Skeletal muscle tissue (tissue), 4 donors: ENCODE results near the gene GSE1. TPM values are rescaled to one million over a fixed set of nuclear protein-coding genes. Genes with fewer than 3 reads are reported as not detected.

ENCODE experiments used
- H3K27ac ChIP-seq: one replicate; pipeline ENCODE4 v1.7.0; 2013; ENCODE audit warnings: mild to moderate bottlenecking, low read depth, low read length, inconsistent platforms
- H3K27me3 ChIP-seq, 3 donors: one replicate each; pipeline ENCODE4 v1.7.0; 2013; ENCODE audit warnings: low read length in 3 of 3; ENCODE audit not compliant: control insufficient read depth in 3 of 3, insufficient read depth in 3 of 3
- H3K36me3 ChIP-seq, 3 donors: one replicate each; pipeline ENCODE4 v1.7.0; 2013; ENCODE audit warnings: low read length in 3 of 3; ENCODE audit not compliant: control insufficient read depth in 3 of 3, insufficient read depth in 3 of 3
- H3K4me1 ChIP-seq, 3 donors: one replicate each; pipeline ENCODE4 v1.7.0; 2013; ENCODE audit warnings: low read length in 3 of 3, mild to moderate bottlenecking in 3 of 3; ENCODE audit not compliant: control insufficient read depth in 3 of 3, insufficient read depth in 3 of 3
- H3K4me3 ChIP-seq, 3 donors: one replicate each; pipeline ENCODE4 v1.7.0; 2013; ENCODE audit warnings: low read length in 3 of 3
- H3K9ac ChIP-seq, 3 donors: one replicate each; pipeline ENCODE4 v1.7.0; 2013; ENCODE audit warnings: low read length in 3 of 3, mild to moderate bottlenecking in 3 of 3, moderate library complexity in 2 of 3, low read depth in 1 of 3
- H3K9me3 ChIP-seq, 3 donors: one replicate each; pipeline ENCODE4 v1.7.0; 2013; ENCODE audit warnings: low read length in 3 of 3; ENCODE audit not compliant: control insufficient read depth in 3 of 3
- total RNA-seq: library from RNA; depleted of rRNA; stranded (reverse); fragments of >200 nt; gene quantifications from one replicate; pipeline ENCODE4 v1.2.3, GENCODE V29; 2014
- donor health status: Osteomylitis.

The GSE1 gene
- total RNA-seq, 1 donor from 2014 or later, result 27.7 TPM

DNA sequence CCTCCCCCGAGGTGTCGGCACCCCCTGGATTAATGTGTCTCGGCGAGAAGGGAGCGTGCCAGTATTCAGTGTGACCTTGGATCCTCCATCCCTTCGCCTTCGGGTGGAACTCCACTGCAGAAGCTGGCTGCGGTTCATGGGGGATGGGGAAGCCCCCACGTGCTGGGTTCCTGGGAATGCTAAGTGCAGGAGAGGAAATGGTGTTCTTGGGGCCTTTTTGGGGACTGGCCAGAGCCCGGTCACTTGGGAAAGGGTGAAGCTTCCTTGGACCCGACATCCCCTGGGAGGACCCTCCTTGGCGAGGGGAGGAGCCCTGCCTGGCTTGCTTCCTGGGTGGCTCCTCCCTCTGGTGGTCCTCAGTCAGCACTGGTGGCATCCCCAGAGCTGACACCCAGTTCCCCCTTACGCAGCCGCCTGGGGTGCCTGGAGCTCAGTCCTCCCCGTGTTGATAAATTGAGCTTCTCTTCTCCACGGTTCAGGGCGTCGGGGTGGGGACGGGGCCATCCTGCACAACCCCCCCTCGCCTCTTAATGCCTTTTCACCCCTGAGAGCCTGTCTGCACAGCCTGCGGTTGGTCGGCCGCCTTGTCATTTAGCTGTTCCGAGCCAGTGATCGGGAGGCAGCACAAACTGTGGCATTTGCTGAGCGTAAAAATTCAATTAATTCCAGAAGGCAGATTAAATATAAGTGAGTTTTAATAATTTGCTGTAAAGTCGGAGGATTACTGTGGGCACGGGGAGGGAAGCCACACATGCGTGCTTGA, 30.7 kb upstream of the GSE1 start:
- Histone ChIP-seq H3K4me1 (peaks cover 29 to 37% (median 32%) of the 10 kb centered on the region in 3 donors), H3K27me3 (no peaks in the 10 kb centered on the region), H3K9me3 (no peaks in the 10 kb centered on the region), H3K9ac (peak overlapping the region in 1 of 3 donors; percentile 33), H3K4me3 (no peak overlapping the region), H3K36me3 (no peaks in the 10 kb centered on the region), H3K27ac (no peak overlapping the region)

DNA sequence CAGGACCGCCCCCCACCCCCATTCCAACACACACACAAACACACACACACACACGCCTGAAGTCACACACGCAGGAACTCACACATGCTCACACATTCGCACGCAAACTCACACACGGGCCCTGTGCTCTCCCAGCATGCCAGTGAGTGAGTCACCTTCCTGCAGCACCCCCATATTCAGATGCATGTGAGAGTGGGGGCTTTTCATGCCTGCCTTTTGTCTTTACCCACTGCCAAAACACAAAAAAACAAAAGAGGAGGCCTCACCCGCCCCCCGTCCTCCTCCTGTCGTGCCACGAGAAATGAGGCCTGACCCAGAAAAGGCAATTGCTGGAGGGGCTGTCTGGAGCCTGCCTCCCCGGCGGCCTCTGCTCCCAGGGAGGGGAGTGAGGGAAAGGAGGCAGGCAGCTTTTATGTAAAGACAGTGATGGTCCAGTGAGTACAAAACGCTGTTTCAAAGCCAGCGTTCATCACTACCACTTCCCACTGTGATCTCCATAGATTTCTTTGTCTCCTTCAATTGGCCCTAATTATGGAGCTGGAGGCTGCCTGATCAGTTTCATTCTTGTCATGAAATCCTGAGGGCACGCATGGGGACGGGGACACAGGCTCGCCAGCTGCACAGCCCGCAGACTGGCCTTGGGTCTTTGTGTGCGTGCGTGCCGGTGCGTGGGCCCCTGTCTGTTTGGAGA, 29.5 kb upstream of the GSE1 start:
- Histone ChIP-seq H3K9me3 (no peaks in the 10 kb centered on the region), H3K27me3 (no peaks in the 10 kb centered on the region), H3K4me1 (peaks cover 26 to 36% (median 26%) of the 10 kb centered on the region in 3 donors), H3K9ac (peak overlapping the region in 1 of 3 donors; percentile 3), H3K27ac (no peak overlapping the region), H3K4me3 (no peak overlapping the region), H3K36me3 (no peaks in the 10 kb centered on the region)

DNA sequence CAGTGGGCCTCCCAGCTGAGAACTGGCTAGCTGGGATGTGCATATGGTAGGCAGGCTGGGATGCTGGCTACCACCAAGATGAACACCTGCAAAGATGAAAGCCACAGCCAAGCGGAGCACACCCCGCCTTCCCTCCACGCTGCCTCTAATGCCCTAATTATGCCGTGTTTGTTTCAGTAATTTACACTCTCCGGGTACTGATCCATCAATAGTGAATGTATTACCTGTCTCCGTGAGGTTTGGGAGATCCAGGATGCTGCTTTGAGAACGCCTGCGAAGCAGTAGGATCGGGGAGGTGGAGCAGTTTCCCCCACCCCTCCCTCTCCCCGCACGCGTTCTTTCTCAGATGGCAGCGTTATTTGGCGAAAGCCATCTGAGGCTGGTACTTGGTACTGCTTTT, 28.9 kb upstream of the GSE1 start:
- H3K4me3 ChIP-seq, result no peak overlapping the region
- no peaks in the 10 kb centered on the region for H3K9me3 ChIP-seq
- H3K4me1 ChIP-seq, result peaks cover 26 to 36% (median 26%) of the 10 kb centered on the region in 3 donors
- no peaks in the 10 kb centered on the region for H3K27me3 ChIP-seq
- H3K27ac ChIP-seq, result no peak overlapping the region
- no peak overlapping the region for H3K9ac ChIP-seq
- no peaks in the 10 kb centered on the region for H3K36me3 ChIP-seq

- no peak overlapping the region for H3K9ac ChIP-seq
- H3K4me1 ChIP-seq, result peaks cover 23 to 36% (median 24%) of the 10 kb centered on the region in 3 donors
Observed at GRCh38 chr16:85584819-85585282, 28.3 kb upstream of the GSE1 start.

GRCh38 chr16:85585711-85586110, 27.4 kb upstream of the GSE1 start:
- peak overlapping the region in 1 of 3 donors; percentile 60 for H3K9ac ChIP-seq
- no peaks in the 10 kb centered on the region for H3K9me3 ChIP-seq
- H3K4me1 ChIP-seq, result peaks cover 19 to 30% (median 23%) of the 10 kb centered on the region in 3 donors
- H3K27ac ChIP-seq, result no peak overlapping the region
- no peaks in the 10 kb centered on the region for H3K27me3 ChIP-seq
- H3K36me3 ChIP-seq, result no peaks in the 10 kb centered on the region
- H3K4me3 ChIP-seq, result no peak overlapping the region

More at GRCh38 chr16:85584819-85585282, 28.3 kb upstream of the GSE1 start:
- Histone ChIP-seq H3K36me3 (no peaks in the 10 kb centered on the region), H3K4me3 (no peak overlapping the region), H3K9me3 (no peaks in the 10 kb centered on the region), H3K27ac (no peak overlapping the region), H3K27me3 (no peaks in the 10 kb centered on the region)

- Histone ChIP-seq H3K9me3 (no peaks in the 10 kb centered on the region), H3K27me3 (no peaks in the 10 kb centered on the region), H3K4me1 (peaks cover 19 to 24% (median 23%) of the 10 kb centered on the region in 3 donors), H3K27ac (no peak overlapping the region), H3K4me3 (peak overlapping the region in 2 of 3 donors; percentile 9 to 45), H3K9ac (peak overlapping the region in 2 of 3 donors; percentile 12 to 60), H3K36me3 (no peaks in the 10 kb centered on the region)
Observed at GRCh38 chr16:85586380-85587104, 26.6 kb upstream of the GSE1 start.

DNA sequence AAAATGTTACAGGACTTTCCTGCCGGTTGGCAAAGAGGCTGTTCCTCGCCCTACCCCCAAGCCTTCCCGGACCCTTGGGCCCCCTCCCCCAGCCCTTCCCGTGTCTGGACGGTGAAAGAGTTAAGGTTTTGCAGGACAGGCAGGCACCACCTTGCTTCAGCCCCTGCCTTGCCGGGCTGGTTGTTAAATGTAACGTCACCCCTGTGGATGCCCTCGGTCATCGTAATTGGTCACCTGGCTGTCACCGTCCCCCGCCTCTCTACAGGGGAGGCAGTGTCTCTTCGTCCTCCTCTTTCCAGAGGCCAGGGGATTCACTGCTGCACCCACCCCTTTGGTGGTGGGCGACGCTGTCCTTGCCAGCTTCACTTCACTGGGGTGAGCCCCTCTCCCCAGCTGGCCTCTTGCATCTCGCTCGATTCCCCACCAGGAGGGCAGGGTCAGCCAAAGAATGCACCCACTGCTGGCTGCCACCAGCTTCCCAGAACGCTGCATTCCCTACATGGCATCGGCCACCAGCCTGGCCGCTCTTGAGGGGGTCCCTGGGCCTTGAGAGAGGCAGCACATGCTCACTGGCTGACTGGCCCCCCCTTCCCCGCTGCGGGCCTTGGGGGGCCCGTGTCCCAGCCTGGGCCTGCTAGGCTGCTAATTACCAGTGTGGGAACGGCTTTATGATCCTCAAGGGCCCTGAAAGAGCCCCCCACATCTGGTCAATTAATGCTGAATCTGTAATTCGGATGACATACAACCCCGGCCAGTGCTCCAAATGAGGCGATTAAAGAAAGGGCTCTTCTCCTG, 25.2 kb upstream of the GSE1 start:
- H3K27me3 ChIP-seq, result no peaks in the 10 kb centered on the region
- no peaks in the 10 kb centered on the region for H3K36me3 ChIP-seq
- peaks cover 15 to 20% (median 18%) of the 10 kb centered on the region in 3 donors for H3K4me1 ChIP-seq
- no peaks in the 10 kb centered on the region for H3K9me3 ChIP-seq
- no peak overlapping the region for H3K4me3 ChIP-seq
- H3K9ac ChIP-seq, result no peak overlapping the region
- H3K27ac ChIP-seq, result no peak overlapping the region

GRCh38 chr16:85588562-85589503, 24.3 kb upstream of the GSE1 start:
- H3K9ac ChIP-seq, result peak overlapping the region in 1 of 3 donors; percentile 16
- H3K36me3 ChIP-seq, result no peaks in the 10 kb centered on the region
- H3K27ac ChIP-seq, result no peak overlapping the region
- H3K4me3 ChIP-seq, result no peak overlapping the region
- H3K9me3 ChIP-seq, result no peaks in the 10 kb centered on the region
- peaks cover 15 to 22% (median 18%) of the 10 kb centered on the region in 3 donors for H3K4me1 ChIP-seq
- H3K27me3 ChIP-seq, result no peaks in the 10 kb centered on the region
